ENCODE data around the gene IL21R. TPM values are rescaled to one million over a fixed set of nuclear protein-coding genes. Genes with fewer than 3 reads are reported as not detected.

Gene IL21R
- total and polyA plus RNA-seq, 5 experiments from 2014 or later = 26.5 to 47.1 (median 29.4) TPM

GRCh38 chr16:27377666-27378485, 24.1 kb upstream of the IL21R start:
- Mint-ChIP-seq H3K9me3 (no peaks in the 10 kb centered on the region), H3K36me3 (no peaks in the 10 kb centered on the region), H3K4me1 (peaks cover 30 to 47% (median 43%) of the 10 kb centered on the region in 4 donors), H3K27me3 (no peaks in the 10 kb centered on the region), H3K4me3 (peak overlapping the region; percentile 7 to 87 (median 69)), H3K27ac (peak overlapping the region; percentile 35 to 97 (median 92))
- DNase-seq = peak in 3 of 10 donors; percentile 44 to 55 (median 46)
- ATAC-seq = peak; percentile 56 to 80
- POLR2A ChIA-PET = interaction anchor here (0.6 to 16.0 kb wide), 16 partner anchors 10 to 399 kb away, joined by 3 to 160 read pairs (median 6); partner anchors contain the start of genes IL21R and KDM8

- Mint-ChIP-seq H3K4me1 (peaks cover 30 to 51% (median 43%) of the 10 kb centered on the region in 4 donors), H3K27me3 (no peaks in the 10 kb centered on the region), H3K27ac (peak overlapping the region; percentile 66 to 86 (median 74)), H3K36me3 (peaks cover 0 to under 1% (median 0%) of the 10 kb centered on the region in 3 donors), H3K4me3 (peak overlapping the region in 7 of 10 donors; percentile 51 to 75 (median 55)), H3K9me3 (peaks cover 0 to 4% (median 0%) of the 10 kb centered on the region in 9 donors)
- DNase-seq = no peak
- ATAC-seq = no peak
- POLR2A ChIA-PET = interaction anchor here (0.6 to 16.0 kb wide), 9 partner anchors 9 to 270 kb away, joined by 3 to 160 read pairs (median 7); partner anchors contain the start of genes IL21R and KDM8
These were observed 23.0 kb upstream of the IL21R start for GRCh38 chr16:27378871-27379481.

- peaks cover 0 to 5% (median 3%) of the 10 kb centered on the region in 3 donors for H3K36me3 Mint-ChIP-seq
- DNase-seq = no peak
- H3K4me1 Mint-ChIP-seq = peaks cover 32 to 60% (median 48%) of the 10 kb centered on the region in 4 donors
- peak overlapping the region in 5 of 10 donors; percentile 5 to 73 (median 35) for H3K27ac Mint-ChIP-seq
- H3K4me3 Mint-ChIP-seq = no peak overlapping the region
- POLR2A ChIA-PET = interaction anchor here (0.6 to 16.0 kb wide), 2 partner anchors 13 to 24 kb away, joined by 3 to 160 read pairs; partner anchors contain the start of gene IL21R
- peaks cover 0 to 13% (median 3%) of the 10 kb centered on the region in 9 donors for H3K9me3 Mint-ChIP-seq
- ATAC-seq = no peak
- H3K27me3 Mint-ChIP-seq = no peaks in the 10 kb centered on the region
These were observed 22.1 kb upstream of the IL21R start for GRCh38 chr16:27379919-27380318.

GRCh38 chr16:27381236-27381635, 20.7 kb upstream of the IL21R start:
- H3K27me3 Mint-ChIP-seq = no peaks in the 10 kb centered on the region
- POLR2A ChIA-PET = interaction anchor here (0.6 to 16.0 kb wide), 2 partner anchors 23 to 97 kb away, joined by 4 to 160 read pairs; partner anchors contain the start of gene IL21R
- no peak overlapping the region for H3K4me3 Mint-ChIP-seq
- DNase-seq (no peak), ATAC-seq (no peak)
- H3K4me1 Mint-ChIP-seq = peaks cover 32 to 60% (median 46%) of the 10 kb centered on the region in 4 donors
- peak overlapping the region in 3 of 10 donors; percentile 16 to 41 (median 38) for H3K27ac Mint-ChIP-seq
- H3K9me3 Mint-ChIP-seq = peaks cover 0 to 13% (median 3%) of the 10 kb centered on the region in 9 donors
- peaks cover 0 to 5% (median 3%) of the 10 kb centered on the region in 3 donors for H3K36me3 Mint-ChIP-seq

- Mint-ChIP-seq H3K4me1 (peaks cover 28 to 56% (median 42%) of the 10 kb centered on the region in 4 donors), H3K27ac (peak overlapping the region in 7 of 10 donors; percentile 5 to 43 (median 24)), H3K27me3 (no peaks in the 10 kb centered on the region), H3K9me3 (peaks cover 0 to 13% (median 3%) of the 10 kb centered on the region in 9 donors), H3K36me3 (peaks cover 0 to 5% (median 3%) of the 10 kb centered on the region in 3 donors), H3K4me3 (no peak overlapping the region)
- no peak for DNase-seq
- POLR2A ChIA-PET = interaction anchor here (0.8 to 16.0 kb wide), 2 partner anchors 17 to 22 kb away, joined by 3 to 160 read pairs; partner anchors contain the start of gene IL21R
- peak in 1 of 2 donors; percentile 31 for ATAC-seq
These were observed 19.8 kb upstream of the IL21R start for GRCh38 chr16:27381974-27382855.

- Mint-ChIP-seq H3K9me3 (peaks cover 0 to 13% (median 3%) of the 10 kb centered on the region in 9 donors), H3K4me3 (no peak overlapping the region), H3K27ac (peak overlapping the region in 6 of 10 donors; percentile 43 to 84 (median 68)), H3K36me3 (peaks cover 0 to 5% (median 3%) of the 10 kb centered on the region in 3 donors), H3K27me3 (no peaks in the 10 kb centered on the region), H3K4me1 (peaks cover 17 to 41% (median 27%) of the 10 kb centered on the region in 4 donors)
- POLR2A ChIA-PET = interaction anchor here (0.9 to 16.0 kb wide), 3 partner anchors 13 to 20 kb away, joined by 3 to 160 read pairs (median 3); partner anchors contain the start of gene IL21R
- ATAC-seq = no peak
- no peak for DNase-seq
These were observed 18.3 kb upstream of the IL21R start for GRCh38 chr16:27383556-27384243.

GRCh38 chr16:27384425-27384824, 17.5 kb upstream of the IL21R start:
- POLR2A ChIA-PET = interaction anchor here (0.9 to 16.0 kb wide), 3 partner anchors 12 to 20 kb away, joined by 3 to 160 read pairs (median 3); partner anchors contain the start of gene IL21R
- no peak for DNase-seq

GRCh38 chr16:27385398-27385797, 16.6 kb upstream of the IL21R start:
- peaks cover 0 to 10% (median 6%) of the 10 kb centered on the region in 3 donors for H3K36me3 Mint-ChIP-seq
- ATAC-seq (no peak), DNase-seq (no peak)
- POLR2A ChIA-PET = interaction anchor here (16.0 kb wide), 1 partner anchor 19 kb away, joined by 160 read pairs; the partner anchor contains the start of gene IL21R
- no peaks in the 10 kb centered on the region for H3K27me3 Mint-ChIP-seq
- H3K9me3 Mint-ChIP-seq = peaks cover 0 to 13% (median 3%) of the 10 kb centered on the region in 9 donors
- no peak overlapping the region for H3K4me3 Mint-ChIP-seq
- no peak overlapping the region for H3K27ac Mint-ChIP-seq
- H3K4me1 Mint-ChIP-seq = peaks cover 7 to 35% (median 20%) of the 10 kb centered on the region in 4 donors

More at GRCh38 chr16:27384425-27384824, 17.5 kb upstream of the IL21R start:
- peaks cover 13 to 36% (median 21%) of the 10 kb centered on the region in 4 donors for H3K4me1 Mint-ChIP-seq
- peak overlapping the region in 5 of 10 donors; percentile 24 to 84 (median 65) for H3K27ac Mint-ChIP-seq
- ATAC-seq = no peak
- no peaks in the 10 kb centered on the region for H3K27me3 Mint-ChIP-seq
- H3K36me3 Mint-ChIP-seq = peaks cover 0 to 8% (median 3%) of the 10 kb centered on the region in 3 donors
- peaks cover 0 to 13% (median 3%) of the 10 kb centered on the region in 9 donors for H3K9me3 Mint-ChIP-seq
- no peak overlapping the region for H3K4me3 Mint-ChIP-seq

GRCh38 chr16:27386674-27387073, 15.3 kb upstream of the IL21R start:
- Mint-ChIP-seq H3K36me3 (peaks cover 0 to 14% (median 6%) of the 10 kb centered on the region in 3 donors), H3K4me1 (peaks cover 7 to 35% (median 15%) of the 10 kb centered on the region in 4 donors), H3K9me3 (peaks cover 0 to 17% (median 5%) of the 10 kb centered on the region in 9 donors), H3K27ac (peak overlapping the region in 1 of 10 donors; percentile 11), H3K27me3 (no peaks in the 10 kb centered on the region), H3K4me3 (no peak overlapping the region)
- POLR2A ChIA-PET = interaction anchor here (1.1 to 16.0 kb wide), 3 partner anchors 12 to 17 kb away, joined by 3 to 160 read pairs (median 3); partner anchors contain the start of gene IL21R
- DNase-seq = no peak
- no peak for ATAC-seq

- Mint-ChIP-seq H3K27me3 (no peaks in the 10 kb centered on the region), H3K36me3 (peaks cover 0 to 25% (median 17%) of the 10 kb centered on the region in 3 donors), H3K4me1 (peaks cover 2 to 24% (median 6%) of the 10 kb centered on the region in 4 donors), H3K9me3 (peaks cover 0 to 27% (median 12%) of the 10 kb centered on the region in 9 donors), H3K27ac (no peak overlapping the region), H3K4me3 (no peak overlapping the region)
- DNase-seq = no peak
- ATAC-seq = no peak
- POLR2A ChIA-PET = interaction anchor here (0.9 to 1.5 kb wide), 3 partner anchors 10 to 15 kb away, joined by 3 to 5 read pairs (median 4); no protein-coding TSS in a partner anchor
These were observed 14.2 kb upstream of the IL21R start for GRCh38 chr16:27387724-27388123.

All from naive thymus-derived CD8-positive, alpha-beta T cell (primary cell).